OCI-LY7 (cell line): Measurements from ENCODE around the gene RNASE4. TPM values are rescaled to one million over a fixed set of nuclear protein-coding genes. Genes with fewer than 3 reads are reported as not detected.

ENCODE experiments used
- BruUV-seq: library from RNA; stranded (reverse); fragments of 400-500 nt; replicated peaks from 2 replicates; lab custom pipeline; 2021; lab: Mats Ljungman, UMichigan
- CTCF ChIA-PET: fragments of 300-600 bp; sonication (Branson Sonifier 250); formaldehyde crosslinking; loops from one replicate; lab custom pipeline; 2022; ENCODE audit warnings: antibody characterized with exemption; ENCODE audit not compliant: unreplicated experiment; lab: Charles Lee
- POLR2A ChIA-PET: fragments of 300-600 bp; sonication (Branson Sonifier 250); formaldehyde crosslinking; loops from one replicate; lab custom pipeline; 2022; ENCODE audit warnings: antibody characterized with exemption; lab: Charles Lee
- DNase-seq: peaks from one replicate; pipeline ENCODE4 v3.0.0-alpha.2; 2015; ENCODE audit warnings: low spot score
- H2AFZ ChIP-seq: fragments of 200-600 bp; sonication (generic), shearing (Covaris generic); 2 replicates; pipeline ENCODE4 v1.6.1; 2014; ENCODE audit warnings: mild to moderate bottlenecking, antibody characterized with exemption, low read length, moderate library complexity
- H3K27ac ChIP-seq: fragments of 200-600 bp; sonication (generic); 2 replicates; pipeline ENCODE4 v1.5.1; 2014; ENCODE audit warnings: mixed run types, low read depth, mild to moderate bottlenecking, moderate library complexity, low read length, inconsistent platforms; ENCODE audit not compliant: poor library complexity, severe bottlenecking
- H3K36me3 ChIP-seq: fragments of 200-600 bp; sonication (generic); 2 replicates; pipeline ENCODE4 v1.6.1; 2014; ENCODE audit warnings: mild to moderate bottlenecking, antibody characterized with exemption, low read length, moderate library complexity, mixed read lengths; ENCODE audit not compliant: insufficient read depth
- H3K4me1 ChIP-seq: fragments of 200-600 bp; sonication (generic); 2 replicates; pipeline ENCODE4 v1.5.1; 2014; ENCODE audit warnings: mild to moderate bottlenecking, low read length; ENCODE audit not compliant: insufficient read depth, poor library complexity, severe bottlenecking
- H3K4me2 ChIP-seq: fragments of 200-600 bp; sonication (generic); 2 replicates; pipeline ENCODE4 v1.6.1; 2014; ENCODE audit warnings: mild to moderate bottlenecking, low read length
- H3K4me3 ChIP-seq: fragments of 200-600 bp; sonication (generic); 2 replicates; pipeline ENCODE4 v1.5.1; 2014; ENCODE audit warnings: mild to moderate bottlenecking, low read depth, low read length; ENCODE audit not compliant: poor library complexity, severe bottlenecking
- H3K79me2 ChIP-seq: fragments of 200-600 bp; sonication (generic); 2 replicates; pipeline ENCODE4 v1.6.1; 2016; ENCODE audit warnings: low read depth, mild to moderate bottlenecking, low read length, moderate library complexity, mixed read lengths; ENCODE audit not compliant: insufficient read depth
- H3K9me2 ChIP-seq: fragments of 200-600 bp; sonication (generic); 2 replicates; pipeline ENCODE4 v1.6.1; 2016; ENCODE audit warnings: mild to moderate bottlenecking, low read length, mixed read lengths; ENCODE audit not compliant: insufficient read depth
- H3K9me3 ChIP-seq: fragments of 200-600 bp; sonication (generic); 2 replicates; pipeline ENCODE4 v1.6.1; 2014; ENCODE audit warnings: mild to moderate bottlenecking, mixed run types, low read length, mixed read lengths
- H4K20me1 ChIP-seq: fragments of 200-600 bp; sonication (generic); 2 replicates; pipeline ENCODE4 v1.6.1; 2014; ENCODE audit warnings: mild to moderate bottlenecking, antibody characterized with exemption, low read length, moderate library complexity, mixed read lengths; ENCODE audit not compliant: insufficient read depth
- CTCF ChIP-seq: fragments of 200-600 bp; sonication (generic); conservative IDR thresholded peaks from 2 replicates; pipeline ENCODE4 v1.5.1; 2014; ENCODE audit warnings: mild to moderate bottlenecking, antibody characterized with exemption, low read length, moderate library complexity, mixed read lengths
- EZH2phosphoT487 ChIP-seq: fragments of 200-600 bp; sonication (generic); IDR thresholded peaks from 2 replicates; pipeline ENCODE4 v1.6.1; 2018; ENCODE audit warnings: low read depth, borderline replicate concordance, mild to moderate bottlenecking, mixed run types, antibody characterized with exemption, low read length, moderate library complexity, mixed read lengths
- intact Hi-C: fragments of 100-400 bp; cut with micrococcal nuclease; formaldehyde crosslinking; loops from one replicate; pipeline ENCODE4 v1.10.0; 2022; ENCODE audit not compliant: unreplicated experiment
- total RNA-seq, 2 experiments: library from RNA; depleted of rRNA in 1 of 2; stranded (reverse); fragments of >200 nt in 1 of 2; shearing (Covaris generic) in 1 of 2; gene quantifications; 2 replicates each; pipeline ENCODE4 v1.2.3, GENCODE V29; 2014 to 2022

Gene RNASE4
- total RNA-seq, 2 experiments from 2014 or later, result not detected

- intact Hi-C loops, result loop anchor here (1.0 to 2.0 kb wide), 2 partner anchors 28 to 160 kb away; no protein-coding TSS in a partner anchor
- POLR2A ChIA-PET, result interaction anchor here (1.1 to 1.2 kb wide), 3 partner anchors 10 to 163 kb away, joined by 3 to 6 read pairs (median 3); no protein-coding TSS in a partner anchor
- H3K4me1 ChIP-seq, result no peaks in the 10 kb centered on the region
- H3K4me3 ChIP-seq, result no peak overlapping the region
- peak; percentile 96 for TF ChIP-seq CTCF
- TF ChIP-seq EZH2phosphoT487, result no peak
- peak; percentile 70 for DNase-seq
- no peaks in the 10 kb centered on the region for H4K20me1 ChIP-seq
- no peaks in the 10 kb centered on the region for H3K36me3 ChIP-seq
- H2AFZ ChIP-seq, result no peak overlapping the region; the same call in 1 of the 2 replicates
- BruUV-seq, result no TSS peak
- no peaks in the 10 kb centered on the region for H3K9me2 ChIP-seq
- peak overlapping the region; percentile 4; the same call in 1 of the 2 replicates for H3K4me2 ChIP-seq
- no peaks in the 10 kb centered on the region for H3K9me3 ChIP-seq
- no peak overlapping the region for H3K27ac ChIP-seq
- CTCF ChIA-PET, result interaction anchor here (0.7 kb wide), 1 partner anchor 9 kb away, joined by 3 read pairs; no protein-coding TSS in a partner anchor
- H3K79me2 ChIP-seq, result no peaks in the 10 kb centered on the region
These were observed 6.7 kb downstream of the RNASE4 start for GRCh38 chr14:20690848-20691640.

- H3K4me2 ChIP-seq, result no peak overlapping the region
- DNase-seq, result no peak
- no peak overlapping the region for H3K4me3 ChIP-seq
- no peak overlapping the region for H2AFZ ChIP-seq
- POLR2A ChIA-PET, result interaction anchor here (0.5 to 1.1 kb wide), 2 partner anchors 73 to 84 kb away, joined by 3 to 9 read pairs; no protein-coding TSS in a partner anchor
- BruUV-seq, result no TSS peak
- no peaks in the 10 kb centered on the region for H3K4me1 ChIP-seq
- CTCF ChIA-PET, result no interaction called here
- no peaks in the 10 kb centered on the region for H3K36me3 ChIP-seq
- intact Hi-C loops, result no loop called here
- H3K9me3 ChIP-seq, result no peaks in the 10 kb centered on the region
- no peaks in the 10 kb centered on the region for H3K9me2 ChIP-seq
- no peak overlapping the region for H3K27ac ChIP-seq
- TF ChIP-seq CTCF, result no peak
- no peak for TF ChIP-seq EZH2phosphoT487
- H3K79me2 ChIP-seq, result no peaks in the 10 kb centered on the region
- no peaks in the 10 kb centered on the region for H4K20me1 ChIP-seq
These were observed 7.9 kb downstream of the RNASE4 start for GRCh38 chr14:20692116-20692751.
